NOMO-1 treated with DMSO at 0.1 percent for 48 hours (cell line): ENCODE results near the gene PRAME.
"Not testable (repeated sequence)": the region's sequence is repeated elsewhere in the genome, so short reads cannot be mapped to it uniquely, and the experiment has no call there.

ENCODE experiments used
- DNase-seq: peaks from one replicate; lab custom pipeline; 2025; ENCODE audit not compliant: unreplicated experiment; lab: John Stamatoyannopoulos, UW

Gene PRAME

GRCh38 chr22:22521631-22522030 lies 37.4 kb downstream of the PRAME start:
- DNase-seq, result no peak

GRCh38 chr22:22520667-22521602 lies 38.1 kb downstream of the PRAME start:
- DNase-seq, result peak; percentile 0

- DNase-seq, result no peak
Observed at GRCh38 chr22:22520020-22520656, 38.9 kb downstream of the PRAME start, which contains the start of gene ZNF280A. ZNF280A (minus strand) TSS chr22:22520270; CDS start chr22:22515630, 4,640 bp downstream.

GRCh38 chr22:22519591-22519990 lies 39.5 kb downstream of the PRAME start:
- DNase-seq, result no peak

GRCh38 chr22:22516992-22517391 lies 42.1 kb downstream of the PRAME start:
- DNase-seq, result no peak

GRCh38 chr22:22515890-22516289 lies 43.2 kb downstream of the PRAME start:
- DNase-seq, result no peak

- not testable (repeated sequence) for DNase-seq
Observed at GRCh38 chr22:22514431-22514830, 44.6 kb downstream of the PRAME start.

- DNase-seq, result no peak
Observed at GRCh38 chr22:22513619-22514018, 45.4 kb downstream of the PRAME start.

GRCh38 chr22:22512951-22513350 lies 46.1 kb downstream of the PRAME start:
- no peak for DNase-seq

GRCh38 chr22:22510833-22511232 lies 48.2 kb downstream of the PRAME start:
- DNase-seq, result not testable (repeated sequence)

- not testable (repeated sequence) for DNase-seq
Observed at GRCh38 chr22:22509912-22510311, 49.2 kb downstream of the PRAME start.

GRCh38 chr22:22508274-22509176 lies 50.5 kb downstream of the PRAME start, which contains the start of gene ZNF280B:
ZNF280B (minus strand) TSS chr22:22508742; CDS start chr22:22489398, 19,344 bp downstream.
- peak; percentile 83 for DNase-seq

GRCh38 chr22:22507743-22508273 lies 51.3 kb downstream of the PRAME start:
- peak; percentile 4 for DNase-seq

GRCh38 chr22:22506736-22507135 lies 52.3 kb downstream of the PRAME start:
- no peak for DNase-seq

GRCh38 chr22:22498267-22498666 lies 60.8 kb downstream of the PRAME start:
- no peak for DNase-seq
